HPDE6-E6E7 (cell line): ENCODE results near the gene CCNB2.
A peak's percentile ranks its signal among the peaks of the same experiment; 100 is the strongest.

ENCODE experiments used
- DNase-seq: peaks from one replicate; pipeline ENCODE4 v3.0.0; 2011; ENCODE audit warnings: missing footprints; ENCODE audit errors: extremely low spot score

CCNB2 gene

DNA sequence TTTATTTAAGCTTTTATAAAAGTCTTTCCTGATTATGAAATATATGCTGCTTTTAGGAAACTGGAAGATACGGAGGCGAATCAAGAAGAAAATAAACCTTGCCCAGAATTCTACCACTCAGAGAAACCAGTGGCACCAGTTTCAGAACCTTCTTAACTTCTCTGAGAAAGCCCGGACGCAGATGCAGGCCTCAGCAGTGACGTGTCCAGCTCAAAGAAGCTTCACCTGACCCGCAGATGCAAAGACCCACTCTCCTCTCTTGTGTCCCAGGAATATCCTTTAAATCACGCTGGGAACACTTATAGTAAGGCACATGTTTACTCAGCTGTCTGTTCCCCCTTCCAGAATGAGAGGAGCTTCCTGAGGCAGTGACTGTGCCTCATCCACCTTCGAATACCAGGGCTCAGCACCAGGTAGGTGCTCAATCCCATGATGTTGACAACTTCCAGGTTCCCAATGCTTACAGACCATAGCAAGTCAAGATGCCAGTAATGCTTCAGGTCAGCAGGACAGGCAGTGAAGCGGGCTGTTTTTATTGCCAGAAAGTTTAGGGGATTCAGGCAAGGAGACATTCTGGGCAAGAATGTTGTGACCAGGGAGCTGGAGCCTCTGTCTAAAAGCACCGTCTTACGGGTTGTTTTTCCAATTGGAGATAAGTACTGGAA is 61.8 kb downstream of the CCNB2 start:
- DNase-seq = no peak

DNA sequence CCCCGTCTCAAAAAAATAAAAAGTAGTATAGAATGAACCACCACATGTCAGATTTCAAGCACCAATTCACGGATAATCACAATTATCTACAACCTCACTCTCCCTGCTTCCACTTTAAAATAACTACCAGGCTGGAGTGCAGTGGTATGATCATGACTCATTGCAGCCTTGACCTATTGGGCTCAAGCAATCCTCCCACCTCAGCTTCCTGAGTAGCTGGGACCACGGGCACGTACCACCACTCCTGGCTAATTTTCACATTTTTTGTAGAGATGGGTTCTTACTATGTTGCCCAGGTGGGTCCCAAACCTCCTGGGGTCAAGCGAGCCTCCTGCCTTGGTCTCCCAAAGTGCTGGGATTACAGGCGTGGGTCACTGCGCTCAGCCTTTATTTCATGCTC is 63.6 kb downstream of the CCNB2 start:
- no peak for DNase-seq

DNA sequence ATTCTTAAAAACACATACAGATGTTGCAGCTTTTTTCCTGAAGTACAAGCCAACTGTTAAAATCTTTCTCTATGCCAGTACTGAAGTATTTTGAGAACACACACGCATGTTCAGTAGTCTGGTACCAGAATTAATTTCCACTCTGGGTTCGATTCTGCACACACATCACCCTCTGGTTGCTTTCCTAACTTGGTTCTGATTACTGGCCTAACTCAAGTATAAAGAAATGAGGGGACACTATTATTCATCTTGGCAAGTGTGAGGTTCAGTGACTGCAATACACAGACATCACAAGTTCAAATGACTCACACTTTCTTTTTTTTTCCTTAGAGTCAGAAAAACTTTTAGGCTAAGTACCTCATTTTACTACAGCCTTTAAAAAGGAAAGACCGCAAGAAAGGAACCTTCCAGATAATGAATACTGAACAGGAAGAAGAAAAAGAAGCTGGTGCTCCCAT is 64.3 kb downstream of the CCNB2 start:
- no peak for DNase-seq

DNA sequence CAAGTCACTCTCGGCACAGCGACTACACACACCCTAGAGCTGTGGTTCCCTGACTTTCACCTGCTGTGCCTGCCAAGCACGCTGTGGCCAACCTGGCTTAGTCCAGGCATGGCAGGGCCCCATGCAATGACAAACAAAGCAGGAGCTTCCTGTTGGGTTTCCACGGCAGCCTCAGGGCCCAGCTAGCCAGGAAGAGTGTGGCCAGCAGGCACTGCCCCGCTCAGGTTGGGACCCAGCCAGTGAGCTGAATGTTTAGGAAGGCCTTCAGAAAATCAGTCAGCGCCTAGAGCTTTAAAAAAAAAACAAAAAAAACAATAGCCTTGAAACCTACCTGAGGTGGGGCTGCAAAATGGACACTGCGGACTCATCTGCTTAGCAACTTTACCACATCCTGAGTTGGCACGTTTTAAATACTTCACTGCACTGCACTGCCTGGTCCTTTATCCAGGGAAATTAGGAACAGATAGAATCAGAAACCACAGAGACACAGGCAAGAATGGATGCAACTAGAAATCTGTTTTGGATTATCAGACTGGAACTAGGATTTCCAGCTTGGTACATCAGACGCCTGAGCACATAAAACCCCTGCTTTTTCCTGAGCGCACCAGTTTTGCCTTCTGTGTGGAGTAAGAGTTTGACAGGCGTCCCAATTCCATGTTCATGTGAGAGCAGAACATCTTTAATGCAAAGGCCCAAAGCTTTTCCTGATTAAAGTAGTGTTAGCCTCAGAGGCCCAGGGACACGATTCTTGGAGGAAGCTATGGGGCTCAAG is 65.5 kb downstream of the CCNB2 start:
- peak; percentile 66 for DNase-seq

DNA sequence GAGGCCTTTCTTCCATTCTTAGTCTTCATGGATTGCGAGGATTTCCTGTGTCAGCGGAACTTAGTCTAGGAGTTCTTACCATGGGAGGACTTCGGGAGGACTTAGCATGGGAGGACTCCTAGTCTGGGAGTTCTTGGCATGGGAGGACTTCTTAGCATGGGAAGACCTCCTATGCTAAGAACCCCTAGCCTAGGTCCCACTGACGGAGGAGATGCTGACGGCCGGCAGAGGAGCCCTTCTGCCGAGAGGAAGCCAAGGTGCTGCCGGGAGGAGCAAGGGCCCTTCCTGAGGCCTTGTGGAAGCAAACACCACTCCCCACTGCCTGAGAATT is 66.1 kb downstream of the CCNB2 start:
- DNase-seq = no peak

DNA sequence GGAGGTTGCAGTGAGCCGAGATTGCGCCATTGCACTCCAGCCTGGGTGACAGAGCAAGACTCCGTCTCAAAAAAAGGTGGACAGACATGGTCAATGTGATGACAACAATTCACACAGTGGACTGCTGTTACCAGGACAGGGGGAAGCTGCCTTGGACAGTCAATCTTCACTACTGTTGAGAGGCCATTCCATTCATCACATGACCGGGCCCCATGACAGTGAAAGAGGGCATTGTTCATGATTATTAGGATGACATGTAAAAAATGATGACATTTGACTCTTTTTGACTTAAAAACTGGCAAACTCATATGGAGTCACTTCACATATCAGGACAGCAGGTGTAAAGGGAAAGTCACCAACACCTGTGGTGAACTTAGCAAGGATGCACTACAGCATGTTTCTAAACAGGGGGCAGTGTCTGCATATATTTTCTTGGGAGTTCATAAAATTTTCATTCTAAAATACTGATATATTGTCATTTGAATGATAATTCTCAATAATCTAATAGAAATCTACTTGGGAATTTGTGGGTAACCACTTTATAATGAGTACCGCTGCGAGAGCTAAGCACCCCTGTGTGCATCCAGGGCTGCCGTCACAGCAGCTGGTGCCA is 67.4 kb downstream of the CCNB2 start:
- no peak for DNase-seq

DNA sequence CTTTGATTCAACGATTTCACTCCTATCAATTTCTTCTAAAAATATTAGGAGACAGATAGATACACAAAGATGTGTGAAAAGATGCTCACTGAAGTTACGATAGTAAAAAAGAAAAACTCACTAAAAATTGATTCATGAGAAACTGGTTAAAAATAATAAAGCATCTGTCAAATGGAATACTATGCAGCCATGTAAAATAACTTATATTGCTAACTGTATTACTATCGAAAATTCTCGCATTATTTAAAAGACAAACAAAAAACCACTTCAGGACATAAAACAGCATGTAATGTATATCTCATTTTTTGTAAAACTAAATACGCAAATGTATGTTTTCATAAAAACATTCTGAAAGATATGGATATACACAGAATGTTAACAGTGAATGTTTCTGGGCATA is 68.2 kb downstream of the CCNB2 start:
- no peak for DNase-seq

DNA sequence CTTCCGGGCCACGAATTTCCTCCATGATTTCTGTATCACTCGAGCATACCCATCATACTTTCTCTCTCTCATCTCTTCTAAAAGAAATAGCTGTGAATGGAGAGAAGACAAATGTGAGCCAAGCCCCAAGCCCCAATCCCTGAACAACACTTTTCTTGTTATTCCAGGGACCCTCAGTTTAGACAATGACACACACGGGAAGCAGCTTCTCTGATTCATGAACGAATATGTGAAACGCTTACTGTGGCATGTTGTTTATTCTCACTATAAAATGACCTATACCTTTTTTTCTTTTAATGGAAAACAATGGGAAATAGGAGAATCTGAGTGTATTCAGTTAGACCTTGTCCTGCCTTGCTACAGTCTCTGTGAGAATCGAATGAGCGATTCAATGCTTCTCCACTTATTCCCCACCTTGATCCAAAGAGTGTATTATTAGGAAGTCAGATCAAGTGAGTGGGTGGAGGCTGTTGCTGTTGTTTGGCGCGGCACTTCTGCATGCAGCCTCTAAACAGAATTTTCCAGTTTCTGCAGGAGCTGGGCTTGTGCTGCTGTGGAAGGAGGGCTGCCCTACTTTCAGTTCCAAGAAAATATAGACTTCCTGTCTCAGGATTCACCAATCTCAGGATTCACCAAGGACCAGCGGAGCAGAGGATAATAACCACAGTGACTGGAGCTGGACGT is 69.3 kb downstream of the CCNB2 start:
- DNase-seq = no peak
